ENCODE measurements around the gene AP1S2.
A peak's percentile ranks its signal among the peaks of the same experiment; 100 is the strongest.

AP1S2 gene

GRCh38 chrX:15816438-15816809, 38.2 kb downstream of the AP1S2 start:
- Histone ChIP-seq H3K4me3 (ENCODE audit: low read length, poor library complexity, severe bottlenecking) (peak overlapping the region; percentile 24), H3K4me1 (ENCODE audit: insufficient read depth, low read length, poor library complexity, severe bottlenecking) (peaks cover 16% of the 10 kb centered on the region), H3K9me3 (ENCODE audit: insufficient read depth, low read depth, low read length) (no peaks in the 10 kb centered on the region), H3K9ac (ENCODE audit: low read depth, low read length, poor library complexity, severe bottlenecking) (peak overlapping the region; percentile 53), H3K9me2 (replicated peaks; ENCODE audit: low read depth, low read length) (no peaks in the 10 kb centered on the region), H3F3A (ENCODE audit: low read depth) (no peaks in the 10 kb centered on the region), H2AFZ (ENCODE audit: low read length) (no peak overlapping the region), H4K20me1 (ENCODE audit: insufficient read depth, low read length, poor library complexity, severe bottlenecking) (no peaks in the 10 kb centered on the region), H3K79me2 (ENCODE audit: insufficient read depth, low read length) (no peaks in the 10 kb centered on the region), H3K27me3 (ENCODE audit: insufficient read depth, low read length, poor library complexity, severe bottlenecking) (no peaks in the 10 kb centered on the region), H3K36me3 (ENCODE audit: insufficient read depth, low read length) (peaks cover 30% of the 10 kb centered on the region; the same call in 1 of the 2 replicates), H3K4me2 (ENCODE audit: low read depth, low read length, poor library complexity, severe bottlenecking) (peak overlapping the region; percentile 67)
- no peak for TF ChIP-seq EZH2phosphoT487 (IDR thresholded peaks at IDR 0.05; ENCODE audit: borderline replicate concordance)
- peak; percentile 11; the same call in 1 of the 2 replicates for TF ChIP-seq CTCF (conservative IDR thresholded peaks at IDR 0.05; ENCODE audit: low read length)

GRCh38 chrX:15815779-15816437, 38.7 kb downstream of the AP1S2 start:
- H3K27me3 ChIP-seq (ENCODE audit: insufficient read depth, low read length, poor library complexity, severe bottlenecking) = no peaks in the 10 kb centered on the region
- H3K36me3 ChIP-seq (ENCODE audit: insufficient read depth, low read length) = peaks cover 28% of the 10 kb centered on the region; the same call in 1 of the 2 replicates
- peak overlapping the region; percentile 24 for H3K4me3 ChIP-seq (ENCODE audit: low read length, poor library complexity, severe bottlenecking)
- H3K79me2 ChIP-seq (ENCODE audit: insufficient read depth, low read length) = no peaks in the 10 kb centered on the region
- no peaks in the 10 kb centered on the region for H3F3A ChIP-seq (ENCODE audit: low read depth)
- no peaks in the 10 kb centered on the region for H3K9me3 ChIP-seq (ENCODE audit: insufficient read depth, low read depth, low read length)
- H3K9me2 ChIP-seq (replicated peaks; ENCODE audit: low read depth, low read length) = no peaks in the 10 kb centered on the region
- H2AFZ ChIP-seq (ENCODE audit: low read length) = no peak overlapping the region
- TF ChIP-seq CTCF (conservative IDR thresholded peaks at IDR 0.05; ENCODE audit: low read length) = peak; percentile 62
- no peak for TF ChIP-seq EZH2phosphoT487 (IDR thresholded peaks at IDR 0.05; ENCODE audit: borderline replicate concordance)
- peaks cover 16% of the 10 kb centered on the region for H3K4me1 ChIP-seq (ENCODE audit: insufficient read depth, low read length, poor library complexity, severe bottlenecking)
- peak overlapping the region; percentile 53 for H3K9ac ChIP-seq (ENCODE audit: low read depth, low read length, poor library complexity, severe bottlenecking)
- peak overlapping the region; percentile 67 for H3K4me2 ChIP-seq (ENCODE audit: low read depth, low read length, poor library complexity, severe bottlenecking)
- no peaks in the 10 kb centered on the region for H4K20me1 ChIP-seq (ENCODE audit: insufficient read depth, low read length, poor library complexity, severe bottlenecking)

GRCh38 chrX:15814771-15815365, 39.7 kb downstream of the AP1S2 start:
- peaks cover 22% of the 10 kb centered on the region; the same call in 1 of the 2 replicates for H3K36me3 ChIP-seq (ENCODE audit: insufficient read depth, low read length)

More at GRCh38 chrX:15814771-15815365, 39.7 kb downstream of the AP1S2 start:
- Histone ChIP-seq H2AFZ (ENCODE audit: low read length) (no peak overlapping the region), H3K4me1 (ENCODE audit: insufficient read depth, low read length, poor library complexity, severe bottlenecking) (peaks cover 16% of the 10 kb centered on the region), H3K4me2 (ENCODE audit: low read depth, low read length, poor library complexity, severe bottlenecking) (no peak overlapping the region), H3F3A (ENCODE audit: low read depth) (no peaks in the 10 kb centered on the region), H4K20me1 (ENCODE audit: insufficient read depth, low read length, poor library complexity, severe bottlenecking) (no peaks in the 10 kb centered on the region), H3K4me3 (ENCODE audit: low read length, poor library complexity, severe bottlenecking) (no peak overlapping the region), H3K79me2 (ENCODE audit: insufficient read depth, low read length) (no peaks in the 10 kb centered on the region), H3K27me3 (ENCODE audit: insufficient read depth, low read length, poor library complexity, severe bottlenecking) (no peaks in the 10 kb centered on the region), H3K9ac (ENCODE audit: low read depth, low read length, poor library complexity, severe bottlenecking) (no peak overlapping the region), H3K9me3 (ENCODE audit: insufficient read depth, low read depth, low read length) (no peaks in the 10 kb centered on the region), H3K9me2 (replicated peaks; ENCODE audit: low read depth, low read length) (no peaks in the 10 kb centered on the region)
- no peak for TF ChIP-seq CTCF (conservative IDR thresholded peaks at IDR 0.05; ENCODE audit: low read length)
- no peak for TF ChIP-seq EZH2phosphoT487 (IDR thresholded peaks at IDR 0.05; ENCODE audit: borderline replicate concordance)

Measured in Loucy (cell line).